MM.1S (cell line): Measurements from ENCODE around the gene CDC27.

ENCODE experiments used
- DNase-seq: peaks from one replicate; pipeline ENCODE4 v3.0.0-alpha.2; 2015
- H2AFZ ChIP-seq: fragments of 300-600 bp; sonication (generic); 2 replicates; pipeline ENCODE4 v1.6.0; 2016; ENCODE audit warnings: antibody characterized with exemption, low read length
- H3F3A ChIP-seq: fragments of 300-600 bp; sonication (generic); 2 replicates; pipeline ENCODE4 v1.6.1; 2016; ENCODE audit warnings: mild to moderate bottlenecking, antibody characterized with exemption, low read length, moderate library complexity, mixed read lengths; ENCODE audit not compliant: insufficient read depth
- H3K27ac ChIP-seq: fragments of 300-600 bp; sonication (generic); 2 replicates; pipeline ENCODE4 v1.5.1; 2016; ENCODE audit warnings: mild to moderate bottlenecking, low read length
- H3K27me3 ChIP-seq: fragments of 300-600 bp; sonication (generic); replicated peaks from 2 replicates; pipeline ENCODE4 v1.6.0; 2016; ENCODE audit warnings: low read length; ENCODE audit not compliant: insufficient read depth
- H3K36me3 ChIP-seq: fragments of 300-600 bp; sonication (generic); replicated peaks from 2 replicates; pipeline ENCODE4 v1.6.1; 2016; ENCODE audit warnings: mild to moderate bottlenecking, low read length, mixed read lengths; ENCODE audit not compliant: insufficient read depth
- H3K4me1 ChIP-seq: fragments of 300-600 bp; sonication (generic); 2 replicates; pipeline ENCODE4 v1.6.1; 2016; ENCODE audit warnings: low read length, mixed read lengths
- H3K4me2 ChIP-seq: fragments of 300-600 bp; sonication (generic); 2 replicates; pipeline ENCODE4 v1.6.0; 2016; ENCODE audit warnings: low read depth, low read length
- H3K4me3 ChIP-seq: fragments of 300-600 bp; sonication (generic); 2 replicates; pipeline ENCODE4 v1.5.1; 2016; ENCODE audit warnings: low read length, mixed read lengths
- H3K79me2 ChIP-seq: fragments of 300-600 bp; sonication (generic); 2 replicates; pipeline ENCODE4 v1.6.1; 2016; ENCODE audit warnings: mixed run types, low read length, mixed read lengths
- H3K9ac ChIP-seq: fragments of 300-600 bp; sonication (generic); 2 replicates; pipeline ENCODE4 v1.6.1; 2016; ENCODE audit warnings: low read length, mixed read lengths
- H3K9me2 ChIP-seq: fragments of 300-600 bp; sonication (generic); replicated peaks from 2 replicates; pipeline ENCODE4 v1.6.1; 2016; ENCODE audit warnings: mild to moderate bottlenecking, low read length, mixed read lengths; ENCODE audit not compliant: insufficient read depth
- H3K9me3 ChIP-seq: fragments of 300-600 bp; sonication (generic); replicated peaks from 2 replicates; pipeline ENCODE4 v1.6.1; 2016; ENCODE audit warnings: mild to moderate bottlenecking, low read length, mixed read lengths; ENCODE audit not compliant: insufficient read depth
- H4K20me1 ChIP-seq: fragments of 300-600 bp; sonication (generic); 2 replicates; pipeline ENCODE4 v1.6.1; 2016; ENCODE audit warnings: mild to moderate bottlenecking, low read length, moderate library complexity, mixed read lengths; ENCODE audit not compliant: insufficient read depth
- EZH2 ChIP-seq: fragments of 300-600 bp; sonication (generic); optimal IDR thresholded peaks from 2 replicates; pipeline ENCODE3; 2017; ENCODE audit warnings: low read depth, mild to moderate bottlenecking, antibody characterized with exemption, low read length, mixed read lengths
- EZH2phosphoT487 ChIP-seq: fragments of 300-600 bp; sonication (generic); IDR thresholded peaks from 2 replicates; pipeline ENCODE4 v1.6.1; 2018; ENCODE audit warnings: antibody characterized with exemption, low read length
- TF ChIP-seq, protein P1 (sequence below): fragments of 300-600 bp; sonication (generic); IDR thresholded peaks from 2 replicates; pipeline ENCODE4 v1.5.1; 2016; ENCODE audit warnings: antibody characterized with exemption, low read length, mixed read lengths

Gene CDC27

DNA sequence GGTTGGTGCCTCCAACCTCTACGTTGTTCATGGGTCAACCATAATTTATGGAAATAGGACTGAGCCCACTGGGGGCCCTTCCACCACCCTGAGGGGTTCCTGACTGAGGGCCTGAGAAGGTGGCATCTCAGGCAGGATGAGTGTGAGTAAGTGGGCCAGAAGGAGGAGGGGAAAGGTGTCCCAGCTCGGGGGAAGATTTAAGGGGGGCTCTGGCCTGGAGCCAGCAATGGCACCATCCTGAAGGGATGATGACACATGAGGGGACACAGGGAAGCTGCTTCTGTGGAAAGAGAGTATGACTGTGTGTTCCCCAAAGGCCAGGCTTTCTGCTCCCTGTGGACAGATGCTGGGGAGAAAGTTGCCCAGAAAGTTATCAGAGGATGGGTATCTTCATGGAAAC lies 38.8 kb upstream of the CDC27 start:
- no peaks in the 10 kb centered on the region for H4K20me1 ChIP-seq
- H3K27ac ChIP-seq: no peak overlapping the region
- no peak overlapping the region for H3K4me2 ChIP-seq
- no peaks in the 10 kb centered on the region for H3K9me3 ChIP-seq
- TF ChIP-seq EZH2phosphoT487: no peak
- no peak for TF ChIP-seq EZH2
- TF ChIP-seq, protein P1, sequence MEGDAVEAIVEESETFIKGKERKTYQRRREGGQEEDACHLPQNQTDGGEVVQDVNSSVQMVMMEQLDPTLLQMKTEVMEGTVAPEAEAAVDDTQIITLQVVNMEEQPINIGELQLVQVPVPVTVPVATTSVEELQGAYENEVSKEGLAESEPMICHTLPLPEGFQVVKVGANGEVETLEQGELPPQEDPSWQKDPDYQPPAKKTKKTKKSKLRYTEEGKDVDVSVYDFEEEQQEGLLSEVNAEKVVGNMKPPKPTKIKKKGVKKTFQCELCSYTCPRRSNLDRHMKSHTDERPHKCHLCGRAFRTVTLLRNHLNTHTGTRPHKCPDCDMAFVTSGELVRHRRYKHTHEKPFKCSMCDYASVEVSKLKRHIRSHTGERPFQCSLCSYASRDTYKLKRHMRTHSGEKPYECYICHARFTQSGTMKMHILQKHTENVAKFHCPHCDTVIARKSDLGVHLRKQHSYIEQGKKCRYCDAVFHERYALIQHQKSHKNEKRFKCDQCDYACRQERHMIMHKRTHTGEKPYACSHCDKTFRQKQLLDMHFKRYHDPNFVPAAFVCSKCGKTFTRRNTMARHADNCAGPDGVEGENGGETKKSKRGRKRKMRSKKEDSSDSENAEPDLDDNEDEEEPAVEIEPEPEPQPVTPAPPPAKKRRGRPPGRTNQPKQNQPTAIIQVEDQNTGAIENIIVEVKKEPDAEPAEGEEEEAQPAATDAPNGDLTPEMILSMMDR: no peak
- no peaks in the 10 kb centered on the region for H3K27me3 ChIP-seq
- no peaks in the 10 kb centered on the region for H3F3A ChIP-seq
- H3K36me3 ChIP-seq: no peaks in the 10 kb centered on the region
- H3K4me3 ChIP-seq: no peak overlapping the region
- no peak overlapping the region for H2AFZ ChIP-seq
- H3K9me2 ChIP-seq: no peaks in the 10 kb centered on the region
- H3K79me2 ChIP-seq: no peaks in the 10 kb centered on the region
- H3K4me1 ChIP-seq: peaks cover 8% of the 10 kb centered on the region
- no peak overlapping the region for H3K9ac ChIP-seq
- no peak for DNase-seq

DNA sequence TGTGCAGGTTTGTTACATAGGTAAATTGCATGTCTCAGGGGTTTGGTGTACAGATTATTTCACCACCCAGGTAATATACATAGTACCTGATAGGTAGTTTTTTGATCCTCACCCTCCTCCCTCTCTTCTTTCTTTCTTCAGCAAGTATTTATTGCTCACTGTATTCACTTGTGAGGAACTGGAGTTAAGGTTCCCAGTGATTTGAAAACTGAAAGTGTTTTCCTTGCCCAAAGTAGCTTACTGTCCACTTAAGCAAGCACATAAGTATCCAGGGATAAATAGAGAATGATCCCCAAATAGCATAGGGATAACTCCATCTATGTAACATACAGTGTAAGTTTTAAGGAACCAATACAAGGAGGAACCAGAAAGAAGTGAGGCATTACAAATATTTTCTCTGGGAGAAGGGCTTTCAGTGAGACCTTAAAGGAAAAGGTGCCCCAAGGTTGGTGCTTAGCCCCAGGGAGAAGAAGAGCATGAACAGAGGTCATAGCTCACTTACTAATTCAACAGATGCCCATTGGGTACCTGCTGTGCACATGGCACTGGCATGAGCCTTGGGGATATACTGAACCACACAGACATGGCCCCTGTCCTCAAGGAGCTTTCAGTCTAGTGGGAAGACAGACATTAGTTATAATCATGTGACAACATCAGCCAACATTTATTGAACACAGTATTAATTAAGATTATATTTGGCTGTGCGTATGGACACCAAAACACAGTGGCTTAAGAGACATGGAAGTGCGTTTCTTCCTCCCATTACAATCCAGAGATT lies 37.0 kb upstream of the CDC27 start:
- no peaks in the 10 kb centered on the region for H3K27me3 ChIP-seq
- no peaks in the 10 kb centered on the region for H3K9me2 ChIP-seq
- H3K4me1 ChIP-seq: peaks cover 4% of the 10 kb centered on the region
- H3K9me3 ChIP-seq: no peaks in the 10 kb centered on the region
- no peak overlapping the region for H3K4me3 ChIP-seq
- H3F3A ChIP-seq: no peaks in the 10 kb centered on the region
- no peak overlapping the region for H3K27ac ChIP-seq
- H4K20me1 ChIP-seq: no peaks in the 10 kb centered on the region
- no peaks in the 10 kb centered on the region for H3K36me3 ChIP-seq
- no peak overlapping the region for H3K4me2 ChIP-seq
- TF ChIP-seq EZH2 (no peak), EZH2phosphoT487 (no peak)
- TF ChIP-seq, protein P1: no peak
- H3K9ac ChIP-seq: no peak overlapping the region
- no peak for DNase-seq
- no peaks in the 10 kb centered on the region for H3K79me2 ChIP-seq
- no peak overlapping the region for H2AFZ ChIP-seq

- H3K4me3 ChIP-seq: no peak overlapping the region
- no peak overlapping the region for H3K27ac ChIP-seq
- no peak overlapping the region for H3K9ac ChIP-seq
- no peak overlapping the region for H3K4me2 ChIP-seq
- H3K9me2 ChIP-seq: no peaks in the 10 kb centered on the region
- TF ChIP-seq, protein P1: no peak
- no peak for TF ChIP-seq EZH2
- no peak for TF ChIP-seq EZH2phosphoT487
- no peaks in the 10 kb centered on the region for H3K79me2 ChIP-seq
- DNase-seq: no peak
- H2AFZ ChIP-seq: no peak overlapping the region
- H3F3A ChIP-seq: no peaks in the 10 kb centered on the region
- H3K27me3 ChIP-seq: no peaks in the 10 kb centered on the region
- H4K20me1 ChIP-seq: no peaks in the 10 kb centered on the region
- H3K36me3 ChIP-seq: no peaks in the 10 kb centered on the region
- H3K9me3 ChIP-seq: no peaks in the 10 kb centered on the region
- peaks cover 4% of the 10 kb centered on the region for H3K4me1 ChIP-seq
These were observed 36.4 kb upstream of the CDC27 start for GRCh38 chr17:47225436-47225858.
